Stimulated activated CD4-positive, alpha-beta T cell treated with anti-CD3 and anti-CD28 coated beads, Interleukin-2, amount 100 ng/mL, for 48 hours (primary cell): Measurements from ENCODE around the gene NAA30.
"Not testable (repeated sequence)": the region's sequence is repeated elsewhere in the genome, so short reads cannot be mapped to it uniquely, and the experiment has no call there.

ENCODE experiments used
- DNase-seq, 2 donors: peaks; one replicate each; pipeline ENCODE4 v3.0.0-alpha.2; 2020

Gene NAA30

GRCh38 chr14:57390037-57390805, at the start of gene NAA30:
Gene NAA30, plus strand, starts transcription at chr14:57390586. Its CDS starts 372 bp downstream, at chr14:57390958.
- peak; percentile 81 to 82 for DNase-seq

GRCh38 chr14:57343545-57344297, 46.7 kb upstream of the NAA30 start:
- not testable (repeated sequence) for DNase-seq

DNA sequence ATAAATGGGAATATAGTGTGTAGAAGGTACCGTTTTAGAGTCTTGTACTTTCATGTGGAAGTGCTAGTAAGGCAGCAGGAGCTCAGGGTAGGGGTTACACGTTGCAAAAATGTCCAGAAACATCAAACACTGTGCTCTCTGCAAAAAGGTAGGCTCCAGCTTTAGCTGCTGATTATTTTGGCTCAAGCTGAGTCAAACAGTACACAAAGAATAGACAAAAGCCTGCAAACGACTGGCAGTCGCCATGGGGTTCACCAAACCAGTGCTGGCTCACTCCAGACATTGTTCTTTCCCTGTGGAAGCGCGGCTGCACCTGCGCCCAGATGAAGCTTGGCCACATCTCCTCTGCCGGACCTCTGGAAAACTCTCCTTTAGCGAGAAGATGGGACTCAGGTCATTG, 45.3 kb upstream of the NAA30 start:
- DNase-seq = no peak

GRCh38 chr14:57346741-57347140, 43.6 kb upstream of the NAA30 start:
- no peak for DNase-seq

DNA sequence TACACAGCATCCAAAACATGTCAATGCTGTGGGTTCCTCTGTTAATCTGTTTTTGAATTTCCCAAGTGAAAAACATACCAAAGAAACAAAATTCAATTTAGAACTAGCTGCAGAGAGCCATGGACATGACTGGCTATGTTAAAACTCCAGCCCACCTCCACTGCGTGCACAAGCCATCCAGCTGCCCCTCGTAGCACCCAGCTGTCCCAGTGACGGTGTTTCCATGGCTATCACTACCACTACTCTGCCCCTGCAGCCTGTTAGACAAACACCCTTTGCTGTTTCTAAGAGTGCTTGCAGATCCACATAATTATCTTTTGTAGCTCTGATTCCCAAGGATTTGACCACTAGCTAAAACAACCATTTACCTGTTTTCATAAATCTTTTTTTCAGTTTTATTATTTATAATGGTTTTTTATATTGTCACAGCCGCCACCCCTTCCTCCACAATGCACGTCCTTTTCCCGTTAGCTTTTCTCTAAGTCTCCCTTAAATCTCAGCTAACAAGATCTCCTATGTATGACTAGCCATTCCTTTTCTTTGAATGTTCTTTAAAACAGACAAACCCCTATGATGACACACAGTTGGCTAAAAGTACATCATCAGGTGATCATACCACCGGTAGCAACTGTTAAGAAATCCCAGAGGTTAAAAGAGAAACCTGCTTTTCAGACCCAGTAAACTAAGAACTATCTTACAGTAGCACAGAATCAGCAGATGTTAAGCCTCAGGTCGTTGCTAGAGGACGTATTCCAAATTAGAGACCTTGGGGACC, 37.8 kb upstream of the NAA30 start:
- DNase-seq = no peak

GRCh38 chr14:57355081-57355800, 35.1 kb upstream of the NAA30 start:
- no peak for DNase-seq

DNA sequence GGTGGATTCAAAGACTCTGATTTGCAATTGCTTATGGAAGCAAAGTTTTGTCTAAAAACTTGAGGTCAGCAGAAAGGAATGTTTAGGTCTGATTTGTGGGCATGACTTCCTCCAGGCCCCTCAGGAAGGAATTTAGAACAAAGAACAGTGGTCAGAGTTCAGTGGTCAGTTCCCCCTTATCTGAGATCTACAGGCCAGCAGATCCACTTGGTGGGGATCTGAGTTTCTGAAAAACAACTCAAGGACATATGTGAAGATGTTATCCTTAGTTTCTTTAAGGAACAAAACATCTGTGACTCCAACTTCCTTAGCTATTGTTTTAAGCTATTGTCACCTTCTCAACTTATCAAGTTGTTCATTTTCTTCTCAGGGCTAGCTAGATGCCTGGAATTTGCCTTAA, 28.0 kb upstream of the NAA30 start:
- no peak for DNase-seq

DNA sequence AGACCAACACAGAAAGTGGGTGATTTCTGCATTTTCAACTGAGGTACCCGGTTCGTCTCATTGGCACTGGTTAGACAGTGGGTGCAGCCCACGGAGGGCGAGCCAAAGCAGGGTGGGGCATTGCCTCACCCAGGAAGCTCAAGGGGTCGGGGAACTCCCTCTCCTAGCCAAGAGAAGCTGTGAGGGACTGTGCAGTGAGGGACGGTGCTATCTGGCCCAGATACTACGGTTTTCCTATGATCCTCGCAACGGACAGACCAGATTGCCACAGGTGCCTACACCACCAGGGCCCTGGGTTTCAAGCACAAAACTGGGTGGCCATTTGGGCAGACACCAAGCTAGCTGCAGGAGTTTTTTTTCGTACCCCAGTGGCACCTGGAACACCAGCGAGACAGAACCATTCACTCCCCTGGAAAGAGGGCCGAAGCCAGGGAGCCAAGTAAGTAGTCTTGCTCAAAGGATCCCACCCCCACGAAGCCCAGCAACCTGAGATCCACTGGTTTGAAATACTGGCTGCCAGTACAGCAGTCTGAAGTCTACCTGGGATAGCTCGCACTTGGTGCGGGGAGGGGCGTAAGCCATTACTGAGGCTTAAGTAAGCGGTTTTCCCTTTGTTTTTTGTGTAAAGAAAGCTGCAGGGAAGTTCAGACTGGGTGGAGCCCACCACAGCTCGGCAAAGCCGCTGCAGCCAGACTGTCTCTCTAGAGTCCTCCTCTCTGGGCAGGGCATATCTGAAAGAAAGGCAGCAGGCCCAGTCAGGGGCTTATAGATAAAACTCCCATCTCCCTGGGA, 25.5 kb upstream of the NAA30 start:
- DNase-seq = no peak

GRCh38 chr14:57370187-57370586, 20.2 kb upstream of the NAA30 start:
- DNase-seq = not testable (repeated sequence)

DNA sequence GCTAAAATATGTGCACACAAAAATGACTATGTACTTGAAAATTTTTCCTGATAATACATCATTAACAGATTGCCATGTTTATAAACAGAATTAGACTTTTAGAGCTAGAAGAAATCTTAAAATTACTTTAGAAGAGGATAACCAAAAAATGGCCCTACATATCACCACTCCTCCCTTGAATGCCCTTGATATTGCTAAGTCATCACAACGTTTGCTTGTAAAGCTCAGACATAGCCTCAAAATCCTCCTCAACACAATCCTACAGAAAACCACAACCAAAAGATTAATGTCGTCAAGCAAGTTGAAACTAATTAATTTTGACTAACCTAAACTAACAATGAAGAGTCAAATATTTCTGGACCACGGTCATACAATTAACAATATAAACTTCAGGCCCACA, 19.4 kb upstream of the NAA30 start:
- no peak for DNase-seq

GRCh38 chr14:57375156-57375555, 15.2 kb upstream of the NAA30 start:
- DNase-seq = no peak

GRCh38 chr14:57378661-57379060, 11.7 kb upstream of the NAA30 start:
- no peak for DNase-seq

GRCh38 chr14:57380935-57381334, 9.5 kb upstream of the NAA30 start:
- DNase-seq = no peak

- DNase-seq = no peak
These were observed 8.1 kb upstream of the NAA30 start for GRCh38 chr14:57382283-57382682.

DNA sequence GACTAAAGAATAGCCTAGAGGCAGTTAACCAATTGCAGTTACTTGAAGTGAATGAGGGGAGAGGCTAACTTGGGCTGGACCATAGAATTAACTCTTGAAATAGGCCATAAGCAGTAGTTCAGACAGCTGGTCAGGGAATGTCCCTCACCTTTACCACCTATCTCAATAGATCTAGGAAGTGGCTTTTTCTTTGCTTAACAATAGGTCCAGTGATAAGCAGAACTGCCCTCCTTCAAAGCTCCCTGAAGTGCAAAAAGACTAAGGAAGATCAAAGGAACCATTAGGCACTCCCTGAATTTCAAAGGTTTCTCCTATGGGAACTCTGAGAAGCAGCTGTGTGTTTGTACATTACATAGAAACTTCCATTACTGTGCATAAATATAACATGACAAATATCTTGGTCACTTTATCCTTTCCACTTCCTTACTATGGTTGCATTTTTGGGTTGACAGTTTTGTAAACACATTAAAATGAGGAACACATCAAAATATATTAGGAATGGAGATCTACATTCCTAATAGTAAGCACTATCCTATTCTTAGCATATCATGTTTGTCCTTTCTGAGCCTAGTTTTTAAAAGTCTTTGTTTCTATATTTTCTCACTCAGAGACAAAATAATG, 7.2 kb upstream of the NAA30 start:
- no peak for DNase-seq

- DNase-seq = no peak
These were observed 2.3 kb upstream of the NAA30 start for GRCh38 chr14:57388067-57388466.

GRCh38 chr14:57389646-57390036, 745 bp upstream of the NAA30 start:
- DNase-seq = no peak

DNA sequence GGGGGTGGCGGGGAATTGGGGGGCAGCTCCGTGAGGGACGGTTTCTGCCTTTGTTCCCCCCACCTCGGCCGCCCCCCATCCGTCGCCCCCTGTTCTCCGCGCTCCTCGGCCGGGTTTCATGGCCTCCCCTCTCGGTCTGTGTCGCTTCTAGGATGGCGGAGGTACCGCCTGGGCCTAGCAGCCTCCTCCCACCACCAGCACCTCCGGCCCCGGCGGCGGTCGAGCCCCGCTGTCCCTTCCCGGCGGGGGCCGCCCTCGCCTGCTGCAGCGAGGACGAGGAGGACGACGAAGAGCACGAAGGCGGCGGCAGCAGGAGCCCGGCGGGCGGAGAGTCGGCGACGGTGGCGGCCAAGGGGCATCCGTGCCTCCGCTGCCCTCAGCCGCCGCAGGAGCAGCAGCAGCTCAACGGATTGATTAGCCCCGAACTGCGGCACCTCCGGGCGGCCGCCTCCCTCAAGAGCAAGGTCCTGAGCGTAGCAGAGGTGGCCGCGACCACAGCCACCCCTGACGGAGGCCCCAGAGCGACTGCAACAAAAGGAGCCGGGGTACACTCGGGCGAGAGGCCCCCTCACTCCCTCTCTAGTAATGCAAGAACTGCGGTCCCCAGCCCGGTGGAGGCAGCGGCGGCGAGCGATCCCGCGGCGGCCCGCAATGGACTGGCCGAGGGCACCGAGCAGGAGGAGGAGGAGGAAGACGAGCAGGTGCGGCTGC, 575 bp downstream of the NAA30 start:
- DNase-seq = peak; percentile 18 to 19

DNA sequence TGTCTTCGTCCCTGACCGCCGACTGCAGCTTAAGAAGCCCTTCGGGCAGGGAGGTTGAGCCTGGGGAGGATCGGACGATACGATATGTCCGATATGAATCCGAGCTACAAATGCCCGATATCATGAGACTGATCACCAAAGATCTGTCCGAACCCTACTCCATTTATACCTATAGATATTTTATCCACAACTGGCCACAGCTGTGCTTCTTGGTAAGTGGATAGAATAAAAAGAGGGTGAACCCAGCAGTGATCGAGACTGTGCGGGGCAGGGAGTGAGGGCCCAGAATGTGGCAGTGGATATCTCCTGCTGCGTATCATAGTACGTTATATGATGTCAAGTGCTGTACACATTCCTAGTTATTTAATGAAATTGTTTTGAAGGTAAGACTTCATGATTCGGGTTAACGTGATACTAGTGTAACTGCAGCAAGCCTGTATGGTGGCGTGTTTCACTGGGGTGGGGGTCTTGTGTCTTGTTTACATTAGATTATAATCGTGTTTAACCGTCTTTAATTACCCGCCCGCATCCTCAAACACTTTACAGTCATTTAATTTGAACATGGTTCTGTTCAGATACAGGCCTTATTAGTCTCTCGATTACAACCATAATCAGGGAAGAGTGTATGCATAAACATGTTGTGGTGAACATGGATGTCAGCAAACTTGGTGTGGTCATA, 1.3 kb downstream of the NAA30 start:
- DNase-seq = no peak

GRCh38 chr14:57392830-57393229, 2.4 kb downstream of the NAA30 start:
- DNase-seq = no peak
